GM12873 (cell line): ENCODE results near the gene ELOVL1.

ENCODE experiments used
- TF ChIP-seq, protein P1 (sequence below): IDR thresholded peaks from 2 replicates; pipeline ENCODE4 v1.5.1; 2012; ENCODE audit warnings: low read depth, mild to moderate bottlenecking, moderate library complexity, low read length, control low read depth; ENCODE audit not compliant: insufficient read depth; ENCODE audit errors: missing control alignments

ELOVL1 gene

DNA sequence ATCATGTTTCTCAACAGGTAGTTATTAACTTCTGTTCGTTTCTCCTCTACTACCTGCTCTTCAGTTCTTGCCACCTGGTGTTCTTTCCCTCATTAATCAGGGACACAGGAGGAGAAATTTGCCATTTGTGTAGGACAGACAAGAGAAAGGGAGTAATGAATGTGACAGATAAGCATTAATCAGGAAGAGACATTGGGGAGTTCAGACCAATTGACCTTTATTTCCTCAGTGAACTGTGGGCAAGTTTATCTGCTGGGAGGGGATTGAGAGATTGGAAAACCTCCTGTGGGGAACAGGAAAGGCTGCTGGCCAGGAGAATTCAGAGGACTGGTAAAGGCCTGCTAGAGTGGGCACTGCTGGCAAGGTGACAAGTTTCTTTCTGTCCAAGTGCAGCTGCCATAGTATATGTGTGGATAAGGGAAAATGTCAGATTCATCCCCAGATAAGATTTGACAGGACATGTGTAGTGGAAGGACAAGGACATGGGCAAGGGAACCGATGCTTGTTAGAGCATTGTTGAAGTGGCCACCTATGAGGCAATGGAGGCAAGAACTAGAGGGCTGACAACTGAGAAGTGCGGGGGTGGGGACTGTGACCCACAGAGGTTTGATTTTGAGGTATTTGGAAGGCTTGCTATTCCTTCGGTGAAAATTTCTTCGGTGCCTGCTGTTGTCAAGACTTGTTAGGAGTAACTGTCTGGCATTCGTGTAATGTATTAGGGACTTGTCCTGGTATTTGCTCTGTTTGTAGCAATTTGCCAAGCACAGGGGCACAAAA is 34.5 kb upstream of the ELOVL1 start:
- TF ChIP-seq, protein P1, sequence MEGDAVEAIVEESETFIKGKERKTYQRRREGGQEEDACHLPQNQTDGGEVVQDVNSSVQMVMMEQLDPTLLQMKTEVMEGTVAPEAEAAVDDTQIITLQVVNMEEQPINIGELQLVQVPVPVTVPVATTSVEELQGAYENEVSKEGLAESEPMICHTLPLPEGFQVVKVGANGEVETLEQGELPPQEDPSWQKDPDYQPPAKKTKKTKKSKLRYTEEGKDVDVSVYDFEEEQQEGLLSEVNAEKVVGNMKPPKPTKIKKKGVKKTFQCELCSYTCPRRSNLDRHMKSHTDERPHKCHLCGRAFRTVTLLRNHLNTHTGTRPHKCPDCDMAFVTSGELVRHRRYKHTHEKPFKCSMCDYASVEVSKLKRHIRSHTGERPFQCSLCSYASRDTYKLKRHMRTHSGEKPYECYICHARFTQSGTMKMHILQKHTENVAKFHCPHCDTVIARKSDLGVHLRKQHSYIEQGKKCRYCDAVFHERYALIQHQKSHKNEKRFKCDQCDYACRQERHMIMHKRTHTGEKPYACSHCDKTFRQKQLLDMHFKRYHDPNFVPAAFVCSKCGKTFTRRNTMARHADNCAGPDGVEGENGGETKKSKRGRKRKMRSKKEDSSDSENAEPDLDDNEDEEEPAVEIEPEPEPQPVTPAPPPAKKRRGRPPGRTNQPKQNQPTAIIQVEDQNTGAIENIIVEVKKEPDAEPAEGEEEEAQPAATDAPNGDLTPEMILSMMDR, result no peak

DNA sequence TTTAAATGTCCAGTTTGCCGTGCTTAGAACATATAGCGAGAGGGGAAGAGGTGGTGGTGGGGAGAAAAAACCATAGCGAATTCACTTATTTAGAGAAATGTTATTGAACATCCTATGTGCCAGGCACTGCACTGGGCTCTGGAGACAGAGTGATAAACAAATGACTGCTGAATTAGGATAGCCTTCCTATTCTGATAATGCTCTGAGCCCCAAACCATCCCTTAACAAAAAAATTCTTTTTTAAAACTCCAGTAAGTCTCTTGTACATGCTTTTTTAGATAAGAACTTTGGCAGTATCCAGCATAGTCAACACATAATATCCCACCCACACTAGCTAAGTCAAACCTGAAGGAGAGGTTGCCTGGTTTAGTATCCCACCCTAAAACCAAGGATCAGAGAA is 30.4 kb upstream of the ELOVL1 start:
- TF ChIP-seq, protein P1, result no peak

DNA sequence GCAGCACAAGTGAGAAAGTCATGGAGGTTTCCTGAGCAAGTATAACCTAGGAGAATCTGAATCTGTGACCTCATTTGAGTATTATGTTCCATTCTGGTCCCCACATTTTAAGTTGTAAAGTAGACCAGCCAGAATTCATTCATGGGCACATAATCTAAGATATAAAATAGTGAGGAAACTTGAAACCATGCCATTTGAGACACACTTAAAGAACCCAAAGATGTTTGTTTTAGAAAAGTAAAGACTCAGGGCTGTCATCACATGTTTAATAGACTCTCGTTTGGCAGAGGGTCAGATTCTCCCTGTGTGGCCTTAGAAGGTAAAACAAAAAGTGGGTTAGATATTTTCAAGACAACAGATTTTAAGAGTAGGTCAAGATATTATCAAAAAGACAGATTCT is 28.2 kb upstream of the ELOVL1 start:
- TF ChIP-seq, protein P1, result no peak

DNA sequence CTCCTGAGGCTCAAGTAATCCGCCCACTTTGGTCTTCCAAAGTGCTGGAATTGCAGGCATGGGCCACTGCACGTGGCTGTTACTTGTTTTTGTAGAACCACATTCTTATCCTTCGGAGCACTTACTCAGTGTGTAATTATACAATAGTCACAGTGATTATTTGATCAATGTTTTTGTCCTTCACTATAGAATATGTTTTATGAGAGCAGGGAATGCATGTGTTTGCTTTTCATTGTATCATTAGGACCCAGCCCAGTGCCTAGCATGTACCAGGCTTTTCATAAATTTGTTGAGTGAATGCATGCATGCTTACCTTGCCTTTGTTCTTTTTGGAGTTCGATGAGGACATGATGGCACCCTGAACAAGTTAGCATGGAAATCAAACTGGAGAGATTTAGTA is 27.7 kb upstream of the ELOVL1 start:
- TF ChIP-seq, protein P1, result no peak

DNA sequence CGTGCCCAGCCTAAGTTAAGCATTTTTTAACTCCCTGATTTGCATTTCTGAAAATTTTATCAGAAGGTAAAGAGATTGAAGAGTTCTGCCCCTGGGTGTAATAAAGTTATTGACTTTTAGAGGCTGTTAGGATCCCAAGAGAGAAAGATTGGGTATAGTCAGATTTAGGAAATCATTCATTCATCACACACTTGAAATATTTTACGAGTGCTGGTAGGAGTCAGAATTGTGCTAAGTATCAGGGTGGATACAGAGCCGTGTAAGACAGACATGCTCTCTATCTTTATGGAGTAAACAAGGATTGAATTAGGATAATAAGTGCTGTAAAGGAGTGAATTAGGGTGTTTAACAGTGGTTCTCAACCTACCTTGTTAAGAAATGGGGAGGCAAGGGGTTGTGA is 24.9 kb upstream of the ELOVL1 start:
- TF ChIP-seq, protein P1, result no peak

DNA sequence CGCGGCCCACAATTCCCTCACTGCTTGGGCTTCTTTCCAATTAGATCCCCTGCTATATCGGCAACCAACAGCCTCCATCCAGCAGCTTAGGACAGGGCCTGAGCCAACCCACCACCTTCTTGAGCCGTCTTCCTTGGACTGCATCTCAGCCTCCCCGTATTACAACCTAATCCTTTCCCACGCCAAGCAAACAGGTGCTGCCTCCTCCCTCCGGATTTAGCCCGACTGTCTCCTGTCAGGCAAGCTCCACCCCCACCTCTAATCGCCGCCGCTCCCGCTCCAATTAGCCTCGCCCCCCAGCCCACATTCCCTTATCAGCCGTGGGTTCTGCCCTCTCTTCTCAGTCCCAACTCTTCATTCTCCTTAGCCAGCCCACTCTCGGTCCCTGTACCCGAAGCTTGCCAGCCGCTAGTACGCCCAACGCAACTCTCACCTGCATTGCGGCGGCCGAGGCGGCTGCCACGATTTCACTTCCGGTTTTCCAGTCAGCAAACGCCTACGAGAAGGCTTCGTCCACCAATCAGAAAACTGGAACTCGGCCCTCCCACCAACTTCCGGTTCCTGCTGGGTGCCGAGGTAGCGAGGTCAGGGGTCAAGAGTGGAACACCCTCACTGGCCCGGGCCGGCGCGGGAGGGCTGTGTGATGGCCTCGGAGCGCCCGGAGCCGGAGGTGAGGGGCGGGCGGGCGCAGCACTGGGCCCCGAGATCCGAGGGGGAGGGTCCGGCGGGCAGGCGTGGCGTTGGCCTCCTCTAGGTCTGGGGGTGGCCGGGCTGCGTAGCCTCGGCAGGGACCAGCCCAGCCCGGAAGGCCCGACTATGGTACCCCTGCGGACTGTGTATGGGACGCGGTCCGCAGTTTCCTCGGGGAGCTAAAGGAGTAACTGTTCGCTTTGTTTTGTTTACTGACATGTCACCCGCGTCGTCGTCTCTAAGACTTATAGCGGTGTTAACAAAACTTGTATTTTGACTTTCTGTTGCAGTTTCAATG is 21.8 kb upstream of the ELOVL1 start, which contains the start of the genes MED8 and SZT2:
MED8 (minus strand) TSS at position 475 of the 988 bp plus-strand sequence; CDS start at position 439, 36 bp downstream.
SZT2 (plus strand) TSS at position 574 of the 988 bp plus-strand sequence; CDS start at position 644, 70 bp downstream.
- TF ChIP-seq, protein P1, result no peak

DNA sequence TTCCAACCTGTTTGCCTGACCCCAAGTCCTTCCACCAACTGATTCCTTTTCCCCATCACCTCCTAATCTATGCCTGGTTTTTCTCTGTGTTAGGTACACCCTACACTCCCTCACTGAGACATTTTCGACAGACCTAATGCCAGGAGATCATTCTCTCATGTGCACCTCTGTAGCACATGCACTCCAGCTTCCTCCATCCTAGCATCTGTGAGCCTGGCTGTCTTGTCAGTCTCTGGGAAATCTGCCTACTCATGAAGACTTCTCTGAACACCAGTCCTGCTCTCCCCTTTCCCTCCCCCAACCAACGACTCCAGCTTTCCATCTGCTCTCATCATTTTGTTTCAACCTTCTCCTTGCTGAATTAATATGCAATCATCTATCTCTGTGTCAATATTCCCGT is 20.8 kb upstream of the ELOVL1 start:
- TF ChIP-seq, protein P1, result no peak
